Breast epithelium (tissue), 3 donors: Measurements from ENCODE around the gene ARID1B.

ENCODE experiments used
- POLR2A ChIP-seq: fragments of 450-650 bp; IDR thresholded peaks from one replicate; pipeline ENCODE4 v1.6.1; 2016; ENCODE audit warnings: antibody characterized with exemption, mild to moderate bottlenecking, moderate library complexity
- POLR2AphosphoS5 ChIP-seq, 3 donors: sonication (generic); formaldehyde crosslinking; IDR thresholded peaks; one replicate each; pipeline ENCODE4 v1.6.1; 2017; ENCODE audit warnings: antibody characterized with exemption in 3 of 3
- TF ChIP-seq, protein P1 (sequence below), 3 donors: fragments of 450-650 bp; IDR thresholded peaks; one replicate each; pipeline ENCODE4 v1.5.1; 2016 to 2017; ENCODE audit warnings: antibody characterized with exemption in 3 of 3, mild to moderate bottlenecking in 3 of 3, moderate library complexity in 3 of 3

DNA sequence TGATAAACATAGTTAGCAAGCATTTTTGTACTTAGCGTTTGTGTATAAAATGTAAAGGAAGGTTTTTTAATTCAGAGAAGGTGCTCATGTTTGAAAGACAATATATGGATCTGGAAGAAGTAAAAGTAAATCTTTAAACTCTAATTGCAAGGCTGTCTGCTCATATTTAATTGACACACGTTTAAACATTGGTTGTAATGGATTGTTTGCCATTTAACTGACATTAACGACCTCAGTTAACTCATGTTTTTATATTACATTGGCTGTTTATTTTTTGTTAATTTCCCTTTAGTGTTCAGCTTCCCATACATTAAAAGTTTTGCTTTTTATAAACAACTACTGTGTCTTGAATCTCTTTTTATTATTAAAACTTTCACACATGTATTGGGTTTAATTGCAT, 208.1 kb downstream of the ARID1B start:
- TF ChIP-seq, protein P1, sequence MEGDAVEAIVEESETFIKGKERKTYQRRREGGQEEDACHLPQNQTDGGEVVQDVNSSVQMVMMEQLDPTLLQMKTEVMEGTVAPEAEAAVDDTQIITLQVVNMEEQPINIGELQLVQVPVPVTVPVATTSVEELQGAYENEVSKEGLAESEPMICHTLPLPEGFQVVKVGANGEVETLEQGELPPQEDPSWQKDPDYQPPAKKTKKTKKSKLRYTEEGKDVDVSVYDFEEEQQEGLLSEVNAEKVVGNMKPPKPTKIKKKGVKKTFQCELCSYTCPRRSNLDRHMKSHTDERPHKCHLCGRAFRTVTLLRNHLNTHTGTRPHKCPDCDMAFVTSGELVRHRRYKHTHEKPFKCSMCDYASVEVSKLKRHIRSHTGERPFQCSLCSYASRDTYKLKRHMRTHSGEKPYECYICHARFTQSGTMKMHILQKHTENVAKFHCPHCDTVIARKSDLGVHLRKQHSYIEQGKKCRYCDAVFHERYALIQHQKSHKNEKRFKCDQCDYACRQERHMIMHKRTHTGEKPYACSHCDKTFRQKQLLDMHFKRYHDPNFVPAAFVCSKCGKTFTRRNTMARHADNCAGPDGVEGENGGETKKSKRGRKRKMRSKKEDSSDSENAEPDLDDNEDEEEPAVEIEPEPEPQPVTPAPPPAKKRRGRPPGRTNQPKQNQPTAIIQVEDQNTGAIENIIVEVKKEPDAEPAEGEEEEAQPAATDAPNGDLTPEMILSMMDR (IDR thresholded peaks at IDR 0.05), result no peak
- TF ChIP-seq POLR2A (no peak), POLR2AphosphoS5 (IDR thresholded peaks at IDR 0.05) (no peak)
